ENCODE measurements around the gene CREBBP. TPM values are rescaled to one million over a fixed set of nuclear protein-coding genes. Genes with fewer than 3 reads are reported as not detected.
A peak's percentile ranks its signal among the peaks of the same experiment; 100 is the strongest.

Gene CREBBP
- total RNA-seq, 1 experiment from 2014 or later: 10.8 TPM

- no peak for DNase-seq (ENCODE audit: low read depth)
Measured at GRCh38 chr16:3797904-3798811, 82.4 kb downstream of the CREBBP start.

GRCh38 chr16:3797473-3797872, 83.0 kb downstream of the CREBBP start:
- DNase-seq (ENCODE audit: low read depth): no peak

- no peak for DNase-seq (ENCODE audit: low read depth)
Measured at GRCh38 chr16:3793161-3793576, 87.3 kb downstream of the CREBBP start.

- no peak for DNase-seq (ENCODE audit: low read depth)
Measured at GRCh38 chr16:3792472-3793012, 88.0 kb downstream of the CREBBP start.

GRCh38 chr16:3791701-3792100, 88.8 kb downstream of the CREBBP start:
- no peak for DNase-seq (ENCODE audit: low read depth)

GRCh38 chr16:3789375-3790099, 91.0 kb downstream of the CREBBP start:
- no peak for DNase-seq (ENCODE audit: low read depth)

GRCh38 chr16:3788711-3789374, 91.7 kb downstream of the CREBBP start:
- DNase-seq (ENCODE audit: low read depth): no peak

GRCh38 chr16:3787924-3788661, 92.4 kb downstream of the CREBBP start:
- DNase-seq (ENCODE audit: low read depth): no peak

GRCh38 chr16:3785413-3785812, 95.1 kb downstream of the CREBBP start:
- no peak for DNase-seq (ENCODE audit: low read depth)

- no peak for DNase-seq (ENCODE audit: low read depth)
Measured at GRCh38 chr16:3783516-3783915, 97.0 kb downstream of the CREBBP start.

GRCh38 chr16:3782566-3782965, 97.9 kb downstream of the CREBBP start:
- DNase-seq (ENCODE audit: low read depth): no peak

- DNase-seq (ENCODE audit: low read depth): no peak
Measured at GRCh38 chr16:3781421-3781820, 99.1 kb downstream of the CREBBP start.

- DNase-seq (ENCODE audit: low read depth): peak; percentile 34
Measured at GRCh38 chr16:3780570-3780969, 99.9 kb downstream of the CREBBP start.

- DNase-seq (ENCODE audit: low read depth): no peak
Measured at GRCh38 chr16:3776316-3776715, 104.2 kb downstream of the CREBBP start.

- no peak for DNase-seq (ENCODE audit: low read depth)
Measured at GRCh38 chr16:3774819-3775218, 105.7 kb downstream of the CREBBP start.

- DNase-seq (ENCODE audit: low read depth): no peak
Measured at GRCh38 chr16:3774156-3774767, 106.3 kb downstream of the CREBBP start.

- DNase-seq (ENCODE audit: low read depth): no peak
Measured at GRCh38 chr16:3773663-3774062, 106.8 kb downstream of the CREBBP start.

- DNase-seq (ENCODE audit: low read depth): peak; percentile 10
Measured at GRCh38 chr16:3771513-3771912, 109.0 kb downstream of the CREBBP start.

GRCh38 chr16:3770530-3770929, 110.0 kb downstream of the CREBBP start:
- DNase-seq (ENCODE audit: low read depth): peak; percentile 5

GRCh38 chr16:3769942-3770341, 110.6 kb downstream of the CREBBP start:
- no peak for DNase-seq (ENCODE audit: low read depth)

GRCh38 chr16:3769013-3769412, 111.5 kb downstream of the CREBBP start:
- DNase-seq (ENCODE audit: low read depth): no peak
